GM21447 (cell line): ENCODE results near the gene AUTS2.
"Not testable (repeated sequence)": the region's sequence is repeated elsewhere in the genome, so short reads cannot be mapped to it uniquely, and the experiment has no call there.

Source experiments
- ATAC-seq: cut with Tn5 transposase; IDR thresholded peaks from one replicate; pipeline ENCODE4 v1.9.1; 2021; ENCODE audit not compliant: unreplicated experiment

Gene AUTS2

GRCh38 chr7:69782917-69783684, 184.8 kb downstream of the AUTS2 start:
- no peak for ATAC-seq

GRCh38 chr7:69786130-69786529, 187.9 kb downstream of the AUTS2 start:
- ATAC-seq: not testable (repeated sequence)

- ATAC-seq: no peak
Observed at GRCh38 chr7:69786730-69787395, 188.6 kb downstream of the AUTS2 start.

GRCh38 chr7:69787736-69788431, 189.6 kb downstream of the AUTS2 start:
- ATAC-seq: no peak

- ATAC-seq: no peak
Observed at GRCh38 chr7:69789563-69789962, 191.3 kb downstream of the AUTS2 start.

GRCh38 chr7:69790977-69791724, 192.9 kb downstream of the AUTS2 start:
- no peak for ATAC-seq

- no peak for ATAC-seq
Observed at GRCh38 chr7:69791739-69792138, 193.5 kb downstream of the AUTS2 start.

GRCh38 chr7:69795932-69796331, 197.7 kb downstream of the AUTS2 start:
- no peak for ATAC-seq

GRCh38 chr7:69796416-69796815, 198.1 kb downstream of the AUTS2 start:
- ATAC-seq: no peak

GRCh38 chr7:69799048-69799697, 200.9 kb downstream of the AUTS2 start:
- no peak for ATAC-seq

GRCh38 chr7:69799990-69800389, 201.7 kb downstream of the AUTS2 start:
- ATAC-seq: no peak

GRCh38 chr7:69800495-69800894, 202.2 kb downstream of the AUTS2 start:
- no peak for ATAC-seq

- no peak for ATAC-seq
Observed at GRCh38 chr7:69801729-69802682, 203.7 kb downstream of the AUTS2 start.

GRCh38 chr7:69803699-69804516, 205.6 kb downstream of the AUTS2 start:
- ATAC-seq: peak; percentile 93

- ATAC-seq: no peak
Observed at GRCh38 chr7:69804962-69805361, 206.7 kb downstream of the AUTS2 start.

GRCh38 chr7:69808391-69808790, 210.1 kb downstream of the AUTS2 start:
- ATAC-seq: no peak

GRCh38 chr7:69811476-69812308, 213.4 kb downstream of the AUTS2 start:
- ATAC-seq: no peak

- ATAC-seq: no peak
Observed at GRCh38 chr7:69812756-69813155, 214.5 kb downstream of the AUTS2 start.
